NB4 (cell line): ENCODE data around the gene TOMT.

Source experiments
- DNase-seq: peaks from one replicate; pipeline ENCODE4 v3.0.0; 2010; ENCODE audit warnings: low read depth
- H3K4me3 ChIP-seq: one replicate; pipeline ENCODE4 v1.5.1; 2011; ENCODE audit warnings: mild to moderate bottlenecking, low read depth, low read length, moderate library complexity
- MYC ChIP-seq: IDR thresholded peaks from 2 replicates; pipeline ENCODE4 v1.6.1; 2011; ENCODE audit warnings: low read depth, low read length
- POLR2A ChIP-seq: IDR thresholded peaks from 2 replicates; pipeline ENCODE4 v1.6.1; 2011; ENCODE audit warnings: mild to moderate bottlenecking; ENCODE audit not compliant: insufficient read length; ENCODE audit errors: extremely low read depth
- TF ChIP-seq, protein P1 (sequence below): IDR thresholded peaks from one replicate; pipeline ENCODE4 v1.5.1; 2012; ENCODE audit warnings: low read depth, low read length
- TF ChIP-seq, protein P2 (sequence below): IDR thresholded peaks from 2 replicates; pipeline ENCODE4 v1.6.1; 2011; ENCODE audit warnings: low read depth, low read length

TOMT gene

DNA sequence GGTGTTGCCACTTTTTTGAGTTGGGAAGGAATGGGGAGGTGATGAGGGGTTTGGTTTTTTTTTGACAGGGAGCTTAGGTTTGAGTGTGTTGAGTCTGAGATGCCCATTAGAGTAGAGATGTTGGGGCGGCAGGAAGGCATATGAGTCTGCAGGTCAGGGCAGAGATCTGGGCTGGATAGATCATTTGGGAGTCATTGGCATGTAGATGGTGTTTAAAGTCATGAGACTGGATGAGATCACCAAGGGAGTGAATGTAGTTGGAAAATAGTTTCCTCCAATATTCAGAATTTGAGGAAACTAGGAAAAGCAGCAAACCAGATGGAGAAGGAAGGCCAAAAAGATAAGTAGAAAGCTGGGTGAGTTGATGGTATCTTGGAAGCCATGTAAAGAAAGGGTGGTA is 8.8 kb downstream of the TOMT start:
- TF ChIP-seq MYC: no peak
- TF ChIP-seq POLR2A: no peak
- TF ChIP-seq, protein P1, sequence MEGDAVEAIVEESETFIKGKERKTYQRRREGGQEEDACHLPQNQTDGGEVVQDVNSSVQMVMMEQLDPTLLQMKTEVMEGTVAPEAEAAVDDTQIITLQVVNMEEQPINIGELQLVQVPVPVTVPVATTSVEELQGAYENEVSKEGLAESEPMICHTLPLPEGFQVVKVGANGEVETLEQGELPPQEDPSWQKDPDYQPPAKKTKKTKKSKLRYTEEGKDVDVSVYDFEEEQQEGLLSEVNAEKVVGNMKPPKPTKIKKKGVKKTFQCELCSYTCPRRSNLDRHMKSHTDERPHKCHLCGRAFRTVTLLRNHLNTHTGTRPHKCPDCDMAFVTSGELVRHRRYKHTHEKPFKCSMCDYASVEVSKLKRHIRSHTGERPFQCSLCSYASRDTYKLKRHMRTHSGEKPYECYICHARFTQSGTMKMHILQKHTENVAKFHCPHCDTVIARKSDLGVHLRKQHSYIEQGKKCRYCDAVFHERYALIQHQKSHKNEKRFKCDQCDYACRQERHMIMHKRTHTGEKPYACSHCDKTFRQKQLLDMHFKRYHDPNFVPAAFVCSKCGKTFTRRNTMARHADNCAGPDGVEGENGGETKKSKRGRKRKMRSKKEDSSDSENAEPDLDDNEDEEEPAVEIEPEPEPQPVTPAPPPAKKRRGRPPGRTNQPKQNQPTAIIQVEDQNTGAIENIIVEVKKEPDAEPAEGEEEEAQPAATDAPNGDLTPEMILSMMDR: no peak
- TF ChIP-seq, protein P2, sequence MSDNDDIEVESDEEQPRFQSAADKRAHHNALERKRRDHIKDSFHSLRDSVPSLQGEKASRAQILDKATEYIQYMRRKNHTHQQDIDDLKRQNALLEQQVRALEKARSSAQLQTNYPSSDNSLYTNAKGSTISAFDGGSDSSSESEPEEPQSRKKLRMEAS: no peak
- no peak for DNase-seq
- H3K4me3 ChIP-seq: no peak overlapping the region

DNA sequence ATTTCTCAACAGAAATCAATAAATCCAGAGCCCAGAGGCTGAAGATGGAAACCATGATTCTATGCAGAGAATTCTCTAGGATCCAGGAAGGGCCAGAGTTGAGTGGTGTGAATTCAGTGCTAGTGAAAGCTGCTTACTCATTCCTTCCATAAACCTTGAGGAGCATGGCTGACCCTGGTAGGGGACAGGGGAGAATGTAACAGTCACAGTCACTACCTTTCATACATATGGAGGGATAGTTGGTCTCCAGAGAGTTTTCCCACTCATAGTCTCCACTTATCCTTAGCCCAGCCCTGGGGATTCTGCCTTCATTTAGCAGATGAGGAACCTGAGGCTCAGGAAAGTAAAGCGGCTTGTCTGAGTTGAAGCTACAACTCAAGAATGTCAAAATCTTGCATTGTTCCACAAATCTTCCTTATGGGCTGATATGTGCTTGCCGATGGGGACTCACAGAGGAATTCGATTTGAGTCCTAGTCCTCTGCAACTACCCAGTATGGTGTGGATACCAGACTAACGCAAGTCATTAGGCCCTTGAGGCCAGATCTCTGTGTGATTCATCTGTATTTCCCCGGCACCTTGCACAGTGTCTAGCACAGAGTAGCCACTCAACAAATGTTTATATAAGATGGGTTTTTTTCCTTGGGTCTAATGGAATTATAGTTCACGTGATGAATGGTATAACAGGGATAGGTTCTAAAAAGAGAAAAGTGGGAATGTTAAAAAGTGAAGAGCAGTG is 10.5 kb downstream of the TOMT start:
- TF ChIP-seq, protein P2: no peak
- no peak for TF ChIP-seq MYC
- TF ChIP-seq, protein P1: no peak
- TF ChIP-seq POLR2A: no peak
- no peak for DNase-seq

DNA sequence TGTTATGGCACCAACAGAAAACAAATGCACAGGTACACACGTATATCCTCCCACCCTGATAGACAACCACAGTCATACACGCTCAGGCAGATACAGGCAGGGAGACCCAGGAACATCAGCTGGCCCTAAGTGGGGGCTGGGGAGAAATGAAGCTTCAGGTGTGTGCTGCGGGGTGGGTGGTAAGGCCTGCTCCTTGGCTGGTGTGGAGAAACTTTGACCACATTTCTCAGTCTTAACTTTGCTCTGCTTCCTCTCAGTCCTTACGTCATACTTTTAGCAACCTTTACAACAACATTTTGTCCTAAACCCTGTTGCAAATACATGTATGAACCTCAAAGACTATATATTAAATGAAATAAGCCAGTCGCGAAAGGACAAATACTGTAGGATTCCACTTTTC is 13.5 kb downstream of the TOMT start:
- TF ChIP-seq, protein P1: no peak
- TF ChIP-seq MYC: peak; percentile 25; the same call in 1 of the 2 replicates
- TF ChIP-seq, protein P2: no peak; the same call in 1 of the 2 replicates
- peak; percentile 66 for DNase-seq
- H3K4me3 ChIP-seq: no peak overlapping the region

More for the DNA sequence above, 10.5 kb downstream of the TOMT start:
- no peak overlapping the region for H3K4me3 ChIP-seq

DNA sequence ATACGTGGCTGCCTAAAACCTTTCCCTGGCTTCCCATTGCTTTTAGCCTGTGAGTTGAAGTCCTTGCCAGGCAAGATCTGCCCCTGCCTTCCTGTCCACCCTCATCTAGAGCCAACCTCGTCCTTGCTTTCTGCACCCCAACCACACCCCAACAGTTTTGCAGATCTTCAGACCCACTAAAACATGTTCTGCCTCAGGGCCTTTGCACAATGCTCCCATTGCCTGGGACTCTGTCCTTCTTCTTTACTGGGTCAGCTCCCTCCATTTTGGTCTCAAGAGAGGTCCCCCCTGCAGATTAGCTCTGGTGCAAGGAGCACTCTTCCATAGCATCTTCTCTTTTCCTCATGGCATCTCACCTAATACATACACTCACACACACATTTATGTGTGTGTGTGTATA is 15.2 kb downstream of the TOMT start:
- DNase-seq: no peak
- TF ChIP-seq POLR2A: no peak
- TF ChIP-seq, protein P1: no peak
- no peak for TF ChIP-seq MYC
- TF ChIP-seq, protein P2: no peak
- no peak overlapping the region for H3K4me3 ChIP-seq

DNA sequence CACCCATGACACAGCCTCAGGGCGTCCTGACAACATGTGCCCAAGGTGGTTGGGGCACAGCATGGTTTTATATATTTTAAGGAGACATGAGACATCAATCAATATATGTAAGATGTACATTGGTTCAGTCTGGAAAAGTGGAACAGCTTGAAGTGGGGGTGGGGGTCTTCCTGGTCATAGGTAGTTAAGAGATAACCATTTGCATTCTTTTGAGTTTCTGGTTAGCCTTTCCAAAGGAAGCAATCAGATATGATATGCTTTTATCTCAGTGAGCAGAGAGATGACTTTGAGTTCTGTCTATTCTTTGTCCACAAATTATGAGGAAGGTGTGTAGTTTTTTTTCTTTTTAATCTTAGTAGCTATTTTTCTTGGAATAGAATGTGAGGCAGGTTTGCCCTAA is 16.9 kb downstream of the TOMT start:
- no peak overlapping the region for H3K4me3 ChIP-seq
- DNase-seq: no peak
- TF ChIP-seq, protein P1: no peak
- TF ChIP-seq POLR2A (no peak), MYC (no peak)
- TF ChIP-seq, protein P2: no peak
